SK-N-SH treated with all-trans-retinoic acid at 6 μM for 48 hours (cell line): ENCODE measurements around the gene GNAZ.

Source experiments
- ATAC-seq: fragments of 200-7000 bp; cut with Tn5 transposase; 3 replicates; pipeline ENCODE4 v1.9.1; 2020; ENCODE audit warnings: mild to moderate bottlenecking, moderate library complexity
- ARNTL ChIP-seq: fragments of 450-650 bp; formaldehyde crosslinking; IDR thresholded peaks from 2 replicates; pipeline ENCODE4 v1.5.0; 2020; ENCODE audit warnings: low read depth, mild to moderate bottlenecking, moderate library complexity, borderline replicate concordance
- BACH2 ChIP-seq: fragments of 250-450 bp; sonication (Bioruptor Pico); IDR thresholded peaks from 2 replicates; pipeline ENCODE4 v1.9.0; 2021; ENCODE audit warnings: mild to moderate bottlenecking, borderline replicate concordance
- CSDC2 ChIP-seq: fragments of 250-450 bp; sonication (Bioruptor Pico); IDR thresholded peaks from 2 replicates; pipeline ENCODE4 v1.5.0; 2020; ENCODE audit warnings: mild to moderate bottlenecking, moderate library complexity
- ESRRG ChIP-seq: fragments of 250-450 bp; sonication (Bioruptor Pico); IDR thresholded peaks from 2 replicates; pipeline ENCODE4 v1.6.1; 2021; ENCODE audit warnings: mild to moderate bottlenecking
- GLIS3 ChIP-seq: fragments of 250-450 bp; sonication (Bioruptor Pico); IDR thresholded peaks from 2 replicates; pipeline ENCODE4 v1.5.0; 2020; ENCODE audit warnings: mild to moderate bottlenecking, moderate library complexity
- OSR1 ChIP-seq: fragments of 250-450 bp; sonication (Bioruptor Pico); IDR thresholded peaks from 2 replicates; pipeline ENCODE4 v1.8.0; 2022; ENCODE audit warnings: moderate library complexity, mild to moderate bottlenecking, inconsistent platforms
- RARB ChIP-seq: fragments of 250-450 bp; sonication (Bioruptor Pico); IDR thresholded peaks from 2 replicates; pipeline ENCODE4 v1.8.0; 2021; ENCODE audit warnings: mild to moderate bottlenecking, moderate library complexity
- SNAI2 ChIP-seq: fragments of 250-450 bp; sonication (Bioruptor Pico); IDR thresholded peaks from 2 replicates; pipeline ENCODE4 v1.5.0; 2020; ENCODE audit warnings: mild to moderate bottlenecking, moderate library complexity
- TCF4 ChIP-seq: fragments of 250-450 bp; sonication (Bioruptor Pico); IDR thresholded peaks from 2 replicates; pipeline ENCODE4 v1.8.0; 2021; ENCODE audit warnings: mild to moderate bottlenecking, moderate library complexity, borderline replicate concordance
- ZC3H10 ChIP-seq: fragments of 250-450 bp; sonication (Bioruptor Pico); IDR thresholded peaks from 2 replicates; pipeline ENCODE4 v1.5.1; 2021; ENCODE audit warnings: mild to moderate bottlenecking, moderate library complexity
- ZFP3 ChIP-seq: fragments of 250-450 bp; sonication (Bioruptor Pico); IDR thresholded peaks from 2 replicates; pipeline ENCODE4 v1.5.0; 2020; ENCODE audit warnings: mild to moderate bottlenecking, moderate library complexity
- ZNF565 ChIP-seq: fragments of 450-650 bp; formaldehyde crosslinking; conservative IDR thresholded peaks from 2 replicates; pipeline ENCODE4 v1.5.0; 2020; ENCODE audit warnings: low read depth, mild to moderate bottlenecking, moderate library complexity
- ZNF70 ChIP-seq: fragments of 450-650 bp; formaldehyde crosslinking; IDR thresholded peaks from 2 replicates; pipeline ENCODE4 v1.5.0; 2020; ENCODE audit warnings: mild to moderate bottlenecking, moderate library complexity
- ZNF8 ChIP-seq: fragments of 450-650 bp; formaldehyde crosslinking; IDR thresholded peaks from 2 replicates; pipeline ENCODE4 v1.5.0; 2020; ENCODE audit warnings: mild to moderate bottlenecking, moderate library complexity
- TF ChIP-seq, protein P1 (sequence below): fragments of 250-450 bp; sonication (Bioruptor Pico); IDR thresholded peaks from 2 replicates; pipeline ENCODE4 v1.5.1; 2020; ENCODE audit warnings: low read depth, mild to moderate bottlenecking, moderate library complexity
- TF ChIP-seq, protein P2 (sequence below): fragments of 250-450 bp; sonication (Bioruptor Pico); IDR thresholded peaks from 2 replicates; pipeline ENCODE4 v1.5.1; 2021; ENCODE audit warnings: mild to moderate bottlenecking, moderate library complexity
- TF ChIP-seq, protein P3 (sequence below): fragments of 250-450 bp; sonication (Bioruptor Pico); IDR thresholded peaks from 2 replicates; pipeline ENCODE4 v1.5.0; 2020; ENCODE audit warnings: mild to moderate bottlenecking, moderate library complexity
- TF ChIP-seq, protein P4 (sequence below): fragments of 250-450 bp; sonication (Bioruptor Pico); IDR thresholded peaks from 2 replicates; pipeline ENCODE4 v1.8.0; 2020; ENCODE audit warnings: mild to moderate bottlenecking, moderate library complexity, borderline replicate concordance

The GNAZ gene

DNA sequence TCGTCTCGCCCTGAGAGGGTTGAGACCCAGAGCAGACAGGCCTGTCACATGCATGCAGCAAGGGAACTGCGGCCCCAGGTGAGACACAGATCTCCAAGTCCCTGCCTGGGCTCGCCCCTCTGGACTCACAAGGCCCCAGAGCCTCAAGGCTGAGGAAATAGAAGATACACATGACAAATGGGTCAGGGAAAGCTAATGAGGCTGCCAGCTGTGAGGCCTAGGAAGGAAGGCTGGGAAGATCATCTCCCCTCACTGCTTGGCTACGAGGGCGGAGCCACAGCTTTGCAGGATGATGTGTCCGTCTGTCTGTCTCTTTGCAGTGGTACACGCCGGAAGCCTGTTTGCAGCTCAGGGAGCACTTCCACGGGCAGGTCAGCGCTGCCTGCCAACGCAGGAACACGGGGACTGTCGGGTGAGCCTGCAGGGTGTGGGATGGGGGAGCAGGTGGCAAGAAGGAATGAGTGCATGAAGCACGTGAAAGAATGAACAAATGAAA lies 79.5 kb downstream of the GNAZ start:
- no peak for TF ChIP-seq TCF4 (CRISPR knock-in tag)
- TF ChIP-seq, protein P1, sequence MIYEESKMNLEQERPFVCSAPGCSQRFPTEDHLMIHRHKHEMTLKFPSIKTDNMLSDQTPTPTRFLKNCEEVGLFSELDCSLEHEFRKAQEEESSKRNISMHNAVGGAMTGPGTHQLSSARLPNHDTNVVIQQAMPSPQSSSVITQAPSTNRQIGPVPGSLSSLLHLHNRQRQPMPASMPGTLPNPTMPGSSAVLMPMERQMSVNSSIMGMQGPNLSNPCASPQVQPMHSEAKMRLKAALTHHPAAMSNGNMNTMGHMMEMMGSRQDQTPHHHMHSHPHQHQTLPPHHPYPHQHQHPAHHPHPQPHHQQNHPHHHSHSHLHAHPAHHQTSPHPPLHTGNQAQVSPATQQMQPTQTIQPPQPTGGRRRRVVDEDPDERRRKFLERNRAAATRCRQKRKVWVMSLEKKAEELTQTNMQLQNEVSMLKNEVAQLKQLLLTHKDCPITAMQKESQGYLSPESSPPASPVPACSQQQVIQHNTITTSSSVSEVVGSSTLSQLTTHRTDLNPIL (CRISPR knock-in tag), result no peak
- no peak for TF ChIP-seq ZC3H10 (CRISPR knock-in tag)
- no peak for TF ChIP-seq ZFP3 (CRISPR knock-in tag)
- no peak for TF ChIP-seq ZNF70
- TF ChIP-seq, protein P2, sequence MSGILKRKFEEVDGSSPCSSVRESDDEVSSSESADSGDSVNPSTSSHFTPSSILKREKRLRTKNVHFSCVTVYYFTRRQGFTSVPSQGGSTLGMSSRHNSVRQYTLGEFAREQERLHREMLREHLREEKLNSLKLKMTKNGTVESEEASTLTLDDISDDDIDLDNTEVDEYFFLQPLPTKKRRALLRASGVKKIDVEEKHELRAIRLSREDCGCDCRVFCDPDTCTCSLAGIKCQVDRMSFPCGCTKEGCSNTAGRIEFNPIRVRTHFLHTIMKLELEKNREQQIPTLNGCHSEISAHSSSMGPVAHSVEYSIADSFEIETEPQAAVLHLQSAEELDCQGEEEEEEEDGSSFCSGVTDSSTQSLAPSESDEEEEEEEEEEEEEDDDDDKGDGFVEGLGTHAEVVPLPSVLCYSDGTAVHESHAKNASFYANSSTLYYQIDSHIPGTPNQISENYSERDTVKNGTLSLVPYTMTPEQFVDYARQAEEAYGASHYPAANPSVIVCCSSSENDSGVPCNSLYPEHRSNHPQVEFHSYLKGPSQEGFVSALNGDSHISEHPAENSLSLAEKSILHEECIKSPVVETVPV, result no peak
- TF ChIP-seq, protein P3, sequence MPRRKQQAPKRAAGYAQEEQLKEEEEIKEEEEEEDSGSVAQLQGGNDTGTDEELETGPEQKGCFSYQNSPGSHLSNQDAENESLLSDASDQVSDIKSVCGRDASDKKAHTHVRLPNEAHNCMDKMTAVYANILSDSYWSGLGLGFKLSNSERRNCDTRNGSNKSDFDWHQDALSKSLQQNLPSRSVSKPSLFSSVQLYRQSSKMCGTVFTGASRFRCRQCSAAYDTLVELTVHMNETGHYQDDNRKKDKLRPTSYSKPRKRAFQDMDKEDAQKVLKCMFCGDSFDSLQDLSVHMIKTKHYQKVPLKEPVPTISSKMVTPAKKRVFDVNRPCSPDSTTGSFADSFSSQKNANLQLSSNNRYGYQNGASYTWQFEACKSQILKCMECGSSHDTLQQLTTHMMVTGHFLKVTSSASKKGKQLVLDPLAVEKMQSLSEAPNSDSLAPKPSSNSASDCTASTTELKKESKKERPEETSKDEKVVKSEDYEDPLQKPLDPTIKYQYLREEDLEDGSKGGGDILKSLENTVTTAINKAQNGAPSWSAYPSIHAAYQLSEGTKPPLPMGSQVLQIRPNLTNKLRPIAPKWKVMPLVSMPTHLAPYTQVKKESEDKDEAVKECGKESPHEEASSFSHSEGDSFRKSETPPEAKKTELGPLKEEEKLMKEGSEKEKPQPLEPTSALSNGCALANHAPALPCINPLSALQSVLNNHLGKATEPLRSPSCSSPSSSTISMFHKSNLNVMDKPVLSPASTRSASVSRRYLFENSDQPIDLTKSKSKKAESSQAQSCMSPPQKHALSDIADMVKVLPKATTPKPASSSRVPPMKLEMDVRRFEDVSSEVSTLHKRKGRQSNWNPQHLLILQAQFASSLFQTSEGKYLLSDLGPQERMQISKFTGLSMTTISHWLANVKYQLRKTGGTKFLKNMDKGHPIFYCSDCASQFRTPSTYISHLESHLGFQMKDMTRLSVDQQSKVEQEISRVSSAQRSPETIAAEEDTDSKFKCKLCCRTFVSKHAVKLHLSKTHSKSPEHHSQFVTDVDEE (CRISPR knock-in tag), result no peak
- TF ChIP-seq RARB (CRISPR knock-in tag), result no peak
- no peak for TF ChIP-seq SNAI2 (CRISPR knock-in tag)
- TF ChIP-seq ZNF8 (CRISPR knock-in tag), result no peak
- no peak for TF ChIP-seq CSDC2 (CRISPR knock-in tag)
- TF ChIP-seq BACH2 (CRISPR knock-in tag), result no peak
- TF ChIP-seq, protein P4, sequence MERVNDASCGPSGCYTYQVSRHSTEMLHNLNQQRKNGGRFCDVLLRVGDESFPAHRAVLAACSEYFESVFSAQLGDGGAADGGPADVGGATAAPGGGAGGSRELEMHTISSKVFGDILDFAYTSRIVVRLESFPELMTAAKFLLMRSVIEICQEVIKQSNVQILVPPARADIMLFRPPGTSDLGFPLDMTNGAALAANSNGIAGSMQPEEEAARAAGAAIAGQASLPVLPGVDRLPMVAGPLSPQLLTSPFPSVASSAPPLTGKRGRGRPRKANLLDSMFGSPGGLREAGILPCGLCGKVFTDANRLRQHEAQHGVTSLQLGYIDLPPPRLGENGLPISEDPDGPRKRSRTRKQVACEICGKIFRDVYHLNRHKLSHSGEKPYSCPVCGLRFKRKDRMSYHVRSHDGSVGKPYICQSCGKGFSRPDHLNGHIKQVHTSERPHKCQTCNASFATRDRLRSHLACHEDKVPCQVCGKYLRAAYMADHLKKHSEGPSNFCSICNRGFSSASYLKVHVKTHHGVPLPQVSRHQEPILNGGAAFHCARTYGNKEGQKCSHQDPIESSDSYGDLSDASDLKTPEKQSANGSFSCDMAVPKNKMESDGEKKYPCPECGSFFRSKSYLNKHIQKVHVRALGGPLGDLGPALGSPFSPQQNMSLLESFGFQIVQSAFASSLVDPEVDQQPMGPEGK (CRISPR knock-in tag), result no peak
- TF ChIP-seq GLIS3 (CRISPR knock-in tag), result no peak
- no peak for ATAC-seq

DNA sequence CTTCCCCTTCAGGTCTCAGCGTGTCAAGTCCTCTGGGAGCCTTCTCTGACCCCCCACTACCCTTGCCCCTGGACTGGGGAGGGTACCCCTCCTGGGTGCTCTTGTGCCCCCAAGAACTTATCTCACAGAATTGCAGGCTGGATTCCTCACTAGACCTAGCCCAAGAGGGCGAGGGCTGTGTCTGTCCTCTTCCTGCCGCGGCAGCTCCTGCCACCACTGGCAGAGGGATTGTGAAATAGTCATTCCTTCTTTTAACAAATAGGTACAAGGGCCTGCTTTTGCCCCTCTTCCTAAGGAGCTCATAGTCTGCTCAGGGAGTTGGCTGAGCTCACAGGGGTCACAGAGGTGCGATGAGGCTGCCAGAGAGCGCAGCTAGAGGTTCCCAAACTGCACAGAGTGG lies 80.4 kb downstream of the GNAZ start:
- no peak for TF ChIP-seq ZNF565 (CRISPR knock-in tag)
- no peak for TF ChIP-seq SNAI2 (CRISPR knock-in tag)
- ATAC-seq, result no peak

DNA sequence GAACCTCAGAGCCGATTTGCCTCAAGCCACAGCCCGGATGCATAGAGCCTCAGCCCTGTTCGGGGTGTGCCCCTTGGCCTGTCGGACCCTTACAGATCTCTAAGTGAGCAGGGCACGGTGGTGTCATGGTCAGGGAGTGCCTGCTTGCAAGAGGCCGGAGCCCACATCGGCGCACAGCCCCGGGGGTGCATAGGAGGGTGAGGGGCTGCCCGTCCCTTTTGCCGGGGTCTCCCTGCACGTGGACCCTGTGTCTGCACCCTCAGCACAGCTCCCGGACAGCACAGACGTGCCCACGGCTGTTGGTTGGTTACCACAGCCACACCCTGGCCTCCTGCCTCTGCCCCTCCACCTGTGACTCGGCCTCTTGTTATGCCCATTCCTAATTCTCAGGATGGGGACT lies 81.5 kb downstream of the GNAZ start:
- no peak for TF ChIP-seq ARNTL (CRISPR knock-in tag)
- no peak for TF ChIP-seq ZFP3 (CRISPR knock-in tag)
- no peak for TF ChIP-seq OSR1 (CRISPR knock-in tag)
- no peak for TF ChIP-seq ESRRG
- no peak for TF ChIP-seq TCF4 (CRISPR knock-in tag)
- TF ChIP-seq GLIS3 (CRISPR knock-in tag), result no peak
- TF ChIP-seq SNAI2 (CRISPR knock-in tag), result no peak
- TF ChIP-seq, protein P4 (CRISPR knock-in tag), result no peak
- TF ChIP-seq, protein P3 (CRISPR knock-in tag), result no peak
- ATAC-seq, result no peak
